NCI-H1694 (cell line): ENCODE data around the gene NUBP2.
A peak's percentile ranks its signal among the peaks of the same experiment; 100 is the strongest.

Experiments used
- DNase-seq: peaks from one replicate; lab custom pipeline; 2025; lab: John Stamatoyannopoulos, UW

The NUBP2 gene

DNA sequence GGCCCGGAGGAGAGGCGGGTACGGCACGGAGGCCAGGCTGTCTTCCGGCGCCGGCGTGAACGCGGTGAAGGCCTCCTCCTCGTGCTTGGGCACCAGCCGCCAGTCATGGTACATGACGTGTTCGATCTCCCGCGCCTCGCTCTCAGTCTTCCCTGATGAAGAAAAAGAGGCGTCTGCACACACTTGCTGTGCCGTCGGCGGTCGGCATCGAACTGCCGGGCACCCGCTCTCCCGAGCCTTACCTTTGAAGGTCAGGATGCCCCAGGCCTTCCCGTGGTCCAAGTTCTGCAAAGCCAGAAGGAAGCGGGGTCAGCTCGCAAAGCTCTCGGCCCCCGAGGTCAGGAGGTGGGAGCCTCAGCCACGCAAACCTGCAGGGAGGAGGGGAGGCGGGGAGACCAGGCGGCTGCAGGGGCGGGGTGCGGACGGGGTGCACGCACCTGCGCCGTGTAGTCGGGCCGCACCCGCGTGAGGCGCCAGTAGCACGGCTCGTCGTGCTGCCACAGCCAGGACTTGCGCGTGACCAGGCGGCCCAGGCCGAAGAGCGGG lies 10.3 kb upstream of the NUBP2 start, which contains the start of gene EME2:
Gene EME2 (plus strand): TSS at position 449 of the 546 bp plus-strand sequence. CDS start 418 bp downstream, outside the sequence.
- no peak for DNase-seq

DNA sequence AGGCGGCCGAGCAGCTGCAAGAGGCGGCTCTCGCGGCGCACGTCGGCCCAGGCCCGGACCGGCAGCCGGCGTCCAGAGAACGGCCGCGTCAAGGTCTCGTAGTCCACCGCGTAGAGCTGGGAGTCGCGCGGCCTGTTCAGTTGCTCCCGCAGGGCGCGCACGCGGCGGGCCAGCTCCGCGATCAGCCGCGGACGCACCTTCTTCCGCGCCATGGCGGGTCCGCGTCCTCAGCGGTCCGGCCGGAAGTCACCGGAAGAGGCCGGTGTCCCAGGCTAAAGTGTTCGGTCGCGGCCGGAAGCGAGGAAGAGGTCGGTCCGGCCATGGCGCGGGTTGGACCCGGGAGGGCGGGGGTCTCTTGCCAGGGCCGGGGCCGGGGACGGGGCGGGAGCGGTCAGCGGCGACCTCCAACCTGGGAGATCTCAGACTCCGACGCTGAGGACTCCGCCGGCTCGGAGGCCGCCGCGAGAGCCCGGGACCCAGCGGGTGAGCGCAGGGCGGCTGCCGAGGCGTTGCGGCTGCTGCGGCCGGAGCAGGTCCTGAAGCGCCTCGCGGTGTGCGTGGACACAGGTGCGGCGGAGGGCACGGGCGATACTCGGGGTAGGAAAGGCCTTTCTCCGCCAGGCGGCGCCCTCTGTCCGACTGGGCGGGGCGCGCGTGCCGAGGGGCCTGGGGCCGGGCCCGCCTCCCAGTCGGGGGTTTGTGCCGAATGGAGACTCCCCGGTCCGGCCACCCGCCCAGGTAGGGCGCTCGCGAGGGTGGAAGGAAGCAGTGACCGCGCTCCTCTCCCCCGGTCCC lies 9.7 kb upstream of the NUBP2 start, which contains the start of gene MRPS34:
Gene MRPS34 (minus strand): TSS at position 227 of the 795 bp plus-strand sequence. CDS start 15 bp downstream, at position 212.
- peak; percentile 42 for DNase-seq

DNA sequence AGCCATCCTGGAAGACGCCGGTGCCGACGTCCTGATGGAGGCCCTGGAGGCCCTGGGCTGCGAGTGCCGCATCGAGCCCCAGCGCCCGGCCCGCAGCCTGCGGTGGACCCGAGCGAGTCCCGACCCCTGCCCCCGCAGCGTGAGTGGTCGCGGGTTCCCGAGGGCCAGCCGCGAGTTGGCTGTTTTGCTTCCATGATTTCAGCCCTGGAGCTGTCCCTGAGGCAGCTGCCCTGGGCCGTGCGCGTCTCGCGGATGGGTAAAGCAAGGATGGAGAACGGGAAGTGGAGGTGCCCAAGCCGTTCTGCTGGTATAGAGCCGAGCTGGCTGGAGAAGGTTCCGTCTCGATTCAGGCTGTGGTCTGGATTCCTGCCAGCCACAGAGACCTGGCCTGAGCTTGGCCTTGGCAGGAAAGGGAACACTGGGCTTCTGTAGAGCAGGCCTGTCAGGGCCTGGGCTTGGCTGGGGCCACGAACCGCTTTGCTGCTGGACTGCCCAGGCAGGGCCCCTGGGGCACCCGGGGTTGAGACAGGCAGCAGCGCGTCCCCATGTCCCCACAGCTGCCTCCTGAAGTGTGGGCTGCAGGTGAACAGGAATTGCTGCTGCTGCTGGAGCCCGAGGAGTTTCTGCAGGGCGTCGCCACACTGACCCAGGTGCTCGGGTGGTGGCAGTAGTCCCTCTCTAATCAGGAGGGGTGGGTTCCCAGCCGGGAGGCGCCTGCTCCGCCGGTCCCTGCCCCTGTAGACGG lies 8.9 kb upstream of the NUBP2 start:
- no peak for DNase-seq

DNA sequence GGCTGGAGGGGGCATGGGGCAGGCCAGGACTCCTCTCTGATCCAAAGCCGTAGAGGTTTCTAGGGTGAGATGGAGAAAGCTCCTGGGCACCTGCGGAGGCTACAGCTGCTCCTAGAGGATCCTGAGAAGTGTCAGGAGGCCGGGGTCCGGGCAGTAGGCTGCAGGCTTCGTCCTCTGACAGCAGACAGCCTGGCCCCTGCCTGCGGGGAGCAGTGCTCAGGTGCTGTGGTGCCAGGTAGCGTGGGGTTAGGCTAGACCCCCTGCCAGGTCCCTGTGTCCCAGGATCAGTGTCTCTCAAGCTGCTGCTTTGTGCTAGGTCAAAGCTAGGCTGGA lies 8.3 kb upstream of the NUBP2 start:
- no peak for DNase-seq

DNA sequence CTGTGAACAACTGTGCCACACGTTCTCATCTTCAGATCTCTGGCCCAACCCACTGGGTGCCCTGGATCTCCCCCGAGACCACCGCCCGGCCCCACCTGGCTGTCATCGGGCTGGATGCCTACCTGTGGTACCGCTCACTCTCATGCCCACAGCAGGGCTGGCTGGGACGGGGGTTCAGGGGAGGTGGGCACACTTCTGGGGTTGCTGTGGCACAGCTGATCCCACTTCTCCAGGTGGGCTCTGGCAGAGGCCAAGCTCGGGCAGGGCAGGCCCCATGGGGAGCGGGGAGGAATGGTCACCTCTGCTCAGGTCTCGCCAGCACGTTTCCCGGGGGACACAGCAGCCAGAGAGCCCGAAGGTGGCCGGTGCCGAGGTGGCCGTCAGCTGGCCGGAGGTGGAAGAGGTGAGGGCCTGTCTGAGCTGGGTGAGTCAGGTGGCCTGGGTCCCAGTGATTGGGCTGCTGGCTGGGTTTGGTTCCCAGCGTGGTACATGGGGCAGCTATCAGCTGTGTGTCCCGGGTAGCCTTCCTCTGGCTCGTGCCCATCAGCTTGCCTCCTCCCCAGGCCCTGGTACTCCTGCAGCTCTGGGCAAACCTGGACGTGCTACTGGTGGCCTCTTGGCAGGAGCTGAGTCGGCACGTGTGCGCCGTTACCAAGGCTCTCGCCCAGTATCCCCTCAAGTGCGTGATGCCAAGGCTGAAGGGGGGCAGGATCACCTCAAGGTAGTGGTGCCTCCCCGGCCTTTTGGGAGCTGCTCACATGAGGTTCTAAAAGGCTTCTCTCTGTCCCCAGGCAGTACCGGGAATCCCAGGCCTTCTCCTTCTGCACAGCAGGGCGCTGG lies 7.5 kb upstream of the NUBP2 start:
- no peak for DNase-seq

DNA sequence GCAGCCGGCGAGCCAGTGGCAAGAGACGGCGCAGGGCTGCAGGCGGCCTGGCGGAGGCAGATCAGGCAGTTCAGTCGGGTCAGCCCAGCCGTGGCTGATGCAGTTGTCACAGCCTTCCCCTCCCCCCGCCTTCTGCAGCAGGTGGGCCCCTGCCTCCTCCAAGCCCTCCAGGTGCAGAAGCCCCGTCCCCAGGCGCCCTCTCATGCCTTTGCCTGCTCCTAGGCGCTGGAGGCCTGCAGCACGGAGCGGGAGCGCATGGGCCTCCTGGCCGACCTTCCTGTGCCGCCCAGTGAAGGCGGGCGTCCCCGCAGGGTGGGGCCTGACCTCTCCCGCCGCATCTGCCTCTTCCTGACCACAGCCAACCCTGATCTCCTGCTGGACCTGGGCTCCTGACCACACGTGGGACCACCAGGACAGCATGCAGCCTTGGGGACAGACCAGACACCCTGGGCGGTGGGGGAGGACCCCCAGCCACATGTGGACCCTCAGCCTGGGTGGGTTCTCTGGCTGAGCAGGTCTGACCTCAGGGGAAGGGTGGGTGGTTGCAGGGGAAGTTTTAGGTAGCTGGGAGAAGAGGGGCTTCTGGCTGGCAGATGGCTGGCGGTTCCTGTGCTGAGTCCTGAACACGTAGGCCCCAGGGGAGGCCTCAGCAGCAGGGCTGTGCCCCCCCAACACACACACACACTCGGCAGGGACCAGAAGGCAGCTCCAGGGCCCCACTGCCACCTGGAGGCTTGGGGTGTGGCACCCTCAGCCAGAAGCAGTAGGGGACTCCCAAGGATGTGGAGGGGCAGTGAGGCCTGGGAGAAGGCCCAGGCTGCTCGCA lies 6.7 kb upstream of the NUBP2 start:
- no peak for DNase-seq

DNA sequence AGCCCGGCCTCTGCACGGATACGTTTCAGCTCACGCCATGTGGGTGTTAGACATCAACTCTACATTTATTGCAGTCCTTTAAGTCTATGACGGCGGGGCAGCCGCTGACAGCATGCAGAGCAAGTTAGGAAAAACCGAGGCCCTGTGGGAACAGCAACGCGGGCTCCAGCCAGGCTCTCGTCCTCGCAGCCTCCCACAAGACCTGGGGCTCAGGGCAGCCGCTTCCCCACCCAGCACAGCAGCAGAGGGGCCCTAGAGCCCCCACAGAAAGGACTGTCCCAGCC lies 6.1 kb upstream of the NUBP2 start:
- no peak for DNase-seq

DNA sequence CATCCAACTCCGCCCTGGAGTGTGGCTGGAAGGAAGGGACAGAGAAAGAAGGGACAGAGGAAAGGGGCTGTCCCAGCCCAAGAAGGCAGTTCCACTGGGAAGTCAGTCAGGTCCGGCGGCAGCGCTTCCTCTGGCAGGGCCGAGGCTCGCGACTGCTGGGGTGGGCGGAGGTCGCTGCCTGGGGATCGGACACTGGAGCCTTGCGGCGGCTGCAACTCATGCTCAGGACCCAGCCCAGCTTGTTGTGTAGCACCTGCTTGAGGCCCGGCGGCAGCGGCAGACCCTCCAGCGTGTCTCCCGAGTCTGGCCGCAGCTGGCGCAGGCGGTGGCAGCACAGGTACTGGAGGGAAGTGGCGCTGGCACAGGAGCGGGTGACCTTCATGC lies 5.8 kb upstream of the NUBP2 start:
- no peak for DNase-seq

DNA sequence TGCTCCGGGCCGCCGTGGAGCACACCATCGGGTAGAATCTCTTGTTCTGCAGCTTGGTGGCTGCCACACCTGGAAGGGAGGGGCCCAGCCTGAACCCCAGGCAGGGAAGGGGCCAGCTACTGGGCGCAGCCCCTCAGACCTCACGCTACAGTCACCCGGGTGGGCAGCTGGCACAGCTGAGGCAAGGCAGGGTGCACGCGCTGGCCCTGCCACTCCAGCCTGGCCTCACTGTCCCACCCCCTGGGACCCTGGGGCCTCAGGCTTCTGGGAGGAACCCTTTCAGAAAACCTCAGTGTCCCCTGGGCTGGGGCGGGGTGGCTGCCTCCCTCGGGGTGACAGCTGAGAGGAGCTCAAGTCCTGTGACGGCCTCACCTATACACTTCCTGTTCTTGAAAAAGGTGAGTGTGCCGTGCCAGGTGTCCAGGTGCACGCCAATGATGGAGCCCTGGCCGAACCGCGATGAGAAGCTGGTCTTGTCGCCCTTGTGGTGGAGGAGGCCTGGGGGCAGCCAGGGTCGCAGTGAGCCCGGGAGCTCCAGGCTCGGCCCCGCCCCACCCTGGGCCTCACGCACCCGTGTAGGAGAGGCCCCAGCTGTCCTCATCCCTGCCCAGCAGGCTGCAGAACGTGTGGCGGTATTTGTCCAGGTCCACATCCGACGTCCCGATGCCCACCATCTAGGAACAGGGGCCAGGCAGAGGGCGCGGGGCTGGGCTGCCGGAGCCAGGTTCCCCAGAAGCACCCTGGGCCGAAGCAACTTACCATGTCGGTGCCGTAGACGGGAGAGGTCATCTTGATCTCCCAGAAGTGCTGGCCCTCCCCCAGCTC lies 5.2 kb upstream of the NUBP2 start:
- no peak for DNase-seq

DNA sequence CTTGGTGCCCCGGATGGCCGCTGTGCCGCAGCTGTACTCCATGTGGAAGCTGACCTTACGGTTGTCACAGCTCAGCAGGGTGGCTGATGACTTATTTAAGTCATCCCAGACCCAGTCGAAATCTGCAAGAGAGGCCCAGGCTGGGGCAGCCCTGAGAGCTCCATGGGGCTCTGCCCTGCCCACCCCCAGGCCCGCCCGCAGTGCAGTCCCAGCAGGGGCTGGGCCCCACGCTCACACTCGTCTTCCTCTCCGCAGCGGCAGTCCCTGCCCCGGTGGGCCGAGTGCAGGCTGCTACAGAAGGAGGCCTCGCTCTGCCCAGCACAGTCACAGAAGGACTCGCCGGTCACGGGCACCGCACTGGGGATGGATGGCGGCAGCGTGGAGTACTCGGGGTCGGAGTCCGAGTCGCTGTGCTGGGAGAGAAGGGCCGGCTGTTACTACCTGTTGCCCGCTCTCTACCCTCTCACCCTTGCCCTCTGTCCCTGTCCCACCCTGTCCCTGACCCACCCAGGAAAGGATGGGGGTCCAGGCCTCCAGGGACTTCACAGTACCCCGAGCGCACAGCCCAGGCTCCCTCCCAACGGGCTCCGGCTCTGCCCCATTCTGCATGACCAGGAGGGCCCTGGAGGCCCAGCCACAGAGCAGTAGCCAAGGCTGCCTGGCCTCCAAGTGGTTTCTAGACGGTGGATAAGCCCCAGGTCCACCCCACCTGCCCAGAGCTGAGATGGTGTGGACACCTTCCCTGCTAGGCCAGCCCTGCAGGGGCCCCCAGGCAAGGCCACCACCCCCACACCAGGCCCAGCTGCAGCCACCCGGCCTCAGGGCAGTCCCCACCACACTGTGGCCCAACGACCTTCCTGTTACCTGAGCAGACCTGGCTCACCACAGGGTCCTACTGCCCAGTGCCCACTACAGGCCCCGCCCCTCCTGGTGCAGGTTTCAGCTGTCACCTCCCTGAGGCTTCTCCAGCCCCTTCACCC lies 4.3 kb upstream of the NUBP2 start:
- no peak for DNase-seq

DNA sequence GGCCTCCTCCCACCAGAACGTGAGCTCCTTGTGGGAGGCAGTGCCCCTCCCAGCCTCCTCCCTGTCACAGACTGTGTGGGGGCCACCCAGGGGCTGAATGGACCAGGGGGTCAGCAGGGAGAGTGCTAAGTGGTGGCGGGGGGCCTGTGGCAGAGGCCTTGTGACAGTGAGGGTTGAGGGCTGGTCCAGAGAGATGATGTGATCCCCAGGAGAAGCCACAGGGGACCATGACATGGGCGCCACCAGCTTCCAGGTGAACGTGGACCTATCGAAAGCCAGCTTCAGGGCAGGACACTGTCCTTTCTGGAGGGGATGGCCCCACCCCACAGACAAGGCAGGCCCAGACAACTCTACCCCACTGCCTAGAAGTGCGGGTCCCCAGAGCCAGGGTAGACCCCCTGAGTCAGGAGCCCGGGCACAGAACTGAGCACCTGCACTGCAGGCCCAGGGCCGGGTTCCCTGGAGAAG lies 3.5 kb upstream of the NUBP2 start:
- DNase-seq, result no peak

DNA sequence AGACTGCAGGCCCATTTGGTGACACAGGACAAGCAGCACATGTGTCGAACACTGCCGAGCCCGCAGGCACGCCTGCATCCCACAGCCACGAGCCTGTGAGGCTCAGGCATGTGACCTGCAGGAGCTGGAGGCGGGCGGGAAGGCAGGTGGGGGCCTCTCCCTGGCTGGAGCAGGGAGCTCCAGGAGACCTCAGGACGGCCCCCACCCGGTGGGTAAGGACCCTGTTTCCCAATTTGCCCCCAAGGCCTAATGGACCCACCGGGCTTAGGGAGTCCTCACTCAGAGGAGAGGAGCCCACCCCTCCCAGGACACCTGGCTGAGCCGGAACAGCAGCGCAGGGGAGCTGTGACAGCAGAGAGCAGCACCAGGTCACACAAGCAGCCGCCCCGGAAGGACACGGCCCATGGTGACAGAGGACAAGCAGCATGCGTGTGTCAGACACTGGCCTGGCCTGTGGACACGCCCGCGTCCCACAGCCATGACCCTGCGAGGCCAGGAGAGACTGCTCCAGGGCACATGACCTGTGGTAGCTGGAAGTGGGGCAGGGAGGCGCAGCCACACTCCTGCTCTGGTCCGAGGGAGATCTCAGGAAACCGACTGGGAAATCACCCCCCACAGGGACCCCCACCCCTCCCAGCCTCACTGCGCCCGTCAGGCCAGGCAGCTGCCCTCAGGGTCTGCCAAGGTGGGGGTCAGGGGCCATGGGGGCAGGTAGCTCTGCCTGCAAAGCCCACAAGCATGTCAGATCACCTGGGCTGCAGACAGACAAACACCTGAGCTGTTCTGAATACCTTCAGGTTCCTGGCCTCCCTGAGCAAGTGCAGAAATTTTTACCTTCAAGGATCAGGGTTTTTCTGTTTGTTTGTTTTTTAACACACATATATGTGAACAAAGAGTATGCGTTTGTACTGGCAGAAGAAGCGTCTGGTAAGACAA lies 2.8 kb upstream of the NUBP2 start:
- no peak for DNase-seq

DNA sequence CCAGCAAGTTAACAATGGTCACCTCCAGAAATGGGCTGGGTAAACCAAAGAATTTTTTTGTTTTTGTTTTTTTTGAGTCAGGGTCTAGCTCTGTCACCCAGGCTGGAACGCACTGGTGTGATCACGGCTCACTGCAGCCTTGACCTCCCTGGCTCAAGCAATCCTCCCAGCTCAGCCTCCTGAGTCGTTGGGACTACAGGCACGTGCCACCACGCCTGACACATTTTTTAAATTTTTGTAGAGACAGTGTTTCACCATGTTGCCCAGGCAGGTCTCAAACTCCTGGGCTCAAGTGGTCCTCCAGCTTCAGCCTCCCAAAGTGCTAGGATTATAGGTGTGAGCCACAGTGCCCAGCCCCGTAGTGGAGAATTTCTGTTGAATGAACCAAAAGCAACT lies 2.1 kb upstream of the NUBP2 start:
- DNase-seq, result no peak

DNA sequence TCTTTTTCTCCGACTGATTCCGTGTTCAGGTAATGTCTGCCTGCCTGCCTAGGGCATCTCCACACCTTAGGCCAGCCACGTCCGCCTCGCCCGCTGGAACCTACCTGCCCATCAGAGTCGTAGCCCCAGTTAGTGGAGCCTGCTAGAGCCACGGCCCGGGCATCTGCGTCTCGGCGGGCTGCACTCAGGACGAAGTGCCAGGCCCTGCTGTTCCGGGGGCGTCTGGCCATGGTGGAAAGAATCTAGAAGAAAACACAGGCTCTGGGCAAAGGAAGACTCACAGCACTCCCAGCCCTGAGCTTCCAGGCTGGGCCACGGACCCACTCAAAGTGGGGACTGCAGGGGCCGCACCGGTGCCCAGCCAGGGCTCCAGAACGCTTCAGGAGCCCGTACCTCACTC lies 1.5 kb upstream of the NUBP2 start:
- DNase-seq, result no peak

DNA sequence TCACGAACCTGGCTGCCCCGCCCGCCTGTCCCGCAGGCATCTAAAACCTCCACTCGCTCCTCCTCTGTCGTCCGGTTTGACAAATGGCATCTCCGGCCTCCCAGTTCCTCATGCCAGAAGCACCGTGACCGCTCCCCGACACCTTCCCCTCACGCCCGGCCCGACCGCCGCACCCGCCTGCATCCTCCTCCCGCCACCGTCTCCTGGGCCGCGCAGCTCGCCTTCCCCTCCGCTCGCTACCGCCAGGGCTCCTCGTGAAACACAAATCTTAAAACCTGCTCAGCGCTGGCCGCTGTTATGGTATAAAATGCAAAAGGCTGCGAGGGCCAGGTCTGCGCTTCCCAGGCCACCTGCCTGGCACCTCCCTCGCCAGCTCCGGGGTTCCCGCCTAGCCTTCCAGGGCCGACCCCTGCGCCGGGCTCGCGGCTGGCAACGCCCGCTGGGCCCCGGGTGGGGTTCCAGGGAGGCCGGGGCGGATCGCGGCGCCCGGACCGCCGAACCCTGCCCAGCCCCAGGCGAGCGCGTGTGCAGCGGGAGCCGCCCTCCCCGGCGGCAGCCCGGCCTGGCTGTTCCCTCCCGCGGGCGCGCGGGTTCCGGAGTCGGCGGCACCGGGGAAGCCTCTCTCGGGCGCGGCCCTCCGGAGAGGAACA lies 877 bp upstream of the NUBP2 start:
- no peak for DNase-seq

DNA sequence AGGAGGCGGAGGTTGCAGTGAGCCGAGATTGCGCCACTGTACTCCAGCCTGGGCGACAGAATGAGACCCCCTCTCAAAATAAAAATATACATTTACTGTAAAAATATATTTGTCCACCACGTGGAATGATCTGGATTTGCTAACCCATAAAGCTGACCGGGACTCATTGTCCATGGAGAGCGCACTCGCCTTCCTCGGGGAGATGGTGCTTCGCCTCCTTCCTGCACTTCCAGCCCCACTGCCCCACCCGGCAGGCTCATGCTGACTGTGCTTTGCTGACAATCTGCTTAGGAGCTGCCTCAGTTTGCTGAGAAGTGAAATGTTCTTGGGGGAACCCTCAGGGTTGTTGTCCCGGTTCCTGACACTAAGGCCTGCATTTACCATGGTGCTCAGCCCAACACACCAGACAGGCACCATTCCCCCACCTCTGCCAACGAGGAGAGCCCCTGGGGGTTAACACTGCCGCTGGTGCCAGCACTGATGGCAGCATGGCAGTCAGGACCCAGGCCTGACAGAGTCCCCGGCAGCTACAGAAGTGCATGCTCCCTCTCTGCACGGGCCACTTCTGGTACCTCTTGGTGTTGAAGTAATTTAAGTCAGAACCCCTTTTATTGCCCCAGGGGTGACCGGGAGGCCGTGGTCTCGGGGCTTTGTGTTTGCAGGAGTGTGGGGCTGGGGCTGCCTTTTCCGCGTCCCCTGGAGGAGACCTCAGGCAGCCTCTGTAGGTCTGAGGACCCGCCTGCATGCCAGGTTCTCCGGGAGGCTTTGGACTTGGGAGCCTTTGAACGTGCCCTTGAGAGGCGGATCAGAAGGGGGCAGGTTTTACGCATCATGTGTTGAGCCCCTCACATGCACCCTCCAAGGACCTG lies 2.5 kb downstream of the NUBP2 start:
- no peak for DNase-seq

DNA sequence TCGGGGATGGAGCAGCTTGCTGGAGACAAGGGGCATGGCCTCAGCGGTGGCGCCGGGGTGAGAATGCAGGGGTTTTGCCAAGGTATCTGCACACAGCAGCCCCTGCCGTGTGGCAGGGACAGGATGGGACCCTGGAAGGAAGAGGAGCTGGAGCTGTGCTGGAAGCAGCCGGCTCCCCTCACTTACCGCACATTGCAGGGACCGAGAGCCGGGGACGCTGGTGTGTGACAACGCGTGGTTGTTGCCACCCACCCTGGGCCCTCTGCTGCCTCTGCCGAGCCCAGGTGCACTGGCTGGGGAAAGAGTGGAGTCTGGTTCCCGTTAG lies 3.0 kb downstream of the NUBP2 start:
- no peak for DNase-seq
